Ureter (tissue), 1 donor: ENCODE results near the gene OPTN. TPM values are rescaled to one million over a fixed set of nuclear protein-coding genes. Genes with fewer than 3 reads are reported as not detected.
"Not testable (repeated sequence)": the region's sequence is repeated elsewhere in the genome, so short reads cannot be mapped to it uniquely, and the experiment has no call there.

ENCODE experiments used
- DNase-seq: peaks from one replicate; pipeline ENCODE4 v3.0.0-alpha.2; 2020; ENCODE audit warnings: low spot score
- total RNA-seq: library from RNA; stranded (reverse); gene quantifications from one replicate; pipeline ENCODE4 v1.2.4, GENCODE V29; 2023
- donor health status: DM: yes; HTN: yes; CAD: no.

Gene OPTN
- total RNA-seq, 1 donor from 2014 or later = 49.9 TPM

GRCh38 chr10:13090289-13090688 is 9.7 kb upstream of the OPTN start:
- no peak for DNase-seq

GRCh38 chr10:13091801-13092200 is 8.2 kb upstream of the OPTN start:
- no peak for DNase-seq

GRCh38 chr10:13092291-13093102 is 7.5 kb upstream of the OPTN start:
- no peak for DNase-seq

- not testable (repeated sequence) for DNase-seq
Measured at GRCh38 chr10:13094082-13094481, 5.9 kb upstream of the OPTN start.

GRCh38 chr10:13095094-13095493 is 4.9 kb upstream of the OPTN start:
- no peak for DNase-seq

GRCh38 chr10:13095929-13096328 is 4.0 kb upstream of the OPTN start:
- no peak for DNase-seq

- DNase-seq = peak; percentile 50
Measured at GRCh38 chr10:13099144-13099665, 758 bp upstream of the OPTN start.

GRCh38 chr10:13100349-13101294 is 659 bp downstream of the OPTN start:
- DNase-seq = no peak

- DNase-seq = no peak
Measured at GRCh38 chr10:13102002-13102794, 2.2 kb downstream of the OPTN start.

GRCh38 chr10:13103554-13103953 is 3.6 kb downstream of the OPTN start:
- no peak for DNase-seq

- DNase-seq = no peak
Measured at GRCh38 chr10:13104697-13105096, 4.7 kb downstream of the OPTN start.

- no peak for DNase-seq
Measured at GRCh38 chr10:13105184-13105583, 5.2 kb downstream of the OPTN start.

- no peak for DNase-seq
Measured at GRCh38 chr10:13106387-13107045, 6.6 kb downstream of the OPTN start.

- no peak for DNase-seq
Measured at GRCh38 chr10:13110908-13111307, 10.9 kb downstream of the OPTN start.

GRCh38 chr10:13113544-13113943 is 13.6 kb downstream of the OPTN start:
- DNase-seq = no peak

GRCh38 chr10:13115832-13116803 is 16.2 kb downstream of the OPTN start:
- no peak for DNase-seq

- no peak for DNase-seq
Measured at GRCh38 chr10:13117841-13118783, 18.1 kb downstream of the OPTN start.

- no peak for DNase-seq
Measured at GRCh38 chr10:13118784-13119410, 18.9 kb downstream of the OPTN start.
